HG02588 (cell line): ENCODE results near the gene TAF6L.
A peak's percentile ranks its signal among the peaks of the same experiment; 100 is the strongest.
"Not testable (repeated sequence)": the region's sequence is repeated elsewhere in the genome, so short reads cannot be mapped to it uniquely, and the experiment has no call there.

Experiments used
- ATAC-seq: cut with Tn5 transposase; IDR thresholded peaks from one replicate; pipeline ENCODE4 v1.9.1; 2021; ENCODE audit warnings: mild to moderate bottlenecking, moderate library complexity; ENCODE audit not compliant: unreplicated experiment

The TAF6L gene

DNA sequence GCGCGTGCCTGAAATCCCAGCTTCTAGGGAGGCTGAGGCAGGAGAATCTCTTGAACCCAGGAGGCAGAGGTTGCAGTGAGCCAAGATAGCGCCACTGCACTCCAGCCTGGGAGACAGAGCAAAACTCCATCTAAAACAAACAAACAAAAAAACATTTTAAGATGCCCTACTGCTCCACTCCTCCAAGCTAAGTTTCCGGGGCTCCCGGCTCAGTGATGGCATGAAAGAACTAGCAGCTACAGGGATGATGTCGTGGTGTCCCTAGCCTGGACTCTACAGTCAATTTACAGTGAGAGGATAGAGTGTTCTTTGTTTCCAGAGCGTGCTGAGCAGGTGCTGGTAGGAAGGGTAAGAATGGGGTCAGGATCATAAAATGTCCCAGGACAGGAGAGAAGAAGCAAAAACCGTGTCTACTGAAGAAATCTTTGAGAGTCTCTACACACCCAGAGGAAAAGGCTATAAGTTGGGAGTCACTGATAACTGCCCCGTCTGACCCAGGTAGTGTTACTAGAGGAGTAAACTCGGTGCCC lies 16.0 kb upstream of the TAF6L start:
- no peak for ATAC-seq

DNA sequence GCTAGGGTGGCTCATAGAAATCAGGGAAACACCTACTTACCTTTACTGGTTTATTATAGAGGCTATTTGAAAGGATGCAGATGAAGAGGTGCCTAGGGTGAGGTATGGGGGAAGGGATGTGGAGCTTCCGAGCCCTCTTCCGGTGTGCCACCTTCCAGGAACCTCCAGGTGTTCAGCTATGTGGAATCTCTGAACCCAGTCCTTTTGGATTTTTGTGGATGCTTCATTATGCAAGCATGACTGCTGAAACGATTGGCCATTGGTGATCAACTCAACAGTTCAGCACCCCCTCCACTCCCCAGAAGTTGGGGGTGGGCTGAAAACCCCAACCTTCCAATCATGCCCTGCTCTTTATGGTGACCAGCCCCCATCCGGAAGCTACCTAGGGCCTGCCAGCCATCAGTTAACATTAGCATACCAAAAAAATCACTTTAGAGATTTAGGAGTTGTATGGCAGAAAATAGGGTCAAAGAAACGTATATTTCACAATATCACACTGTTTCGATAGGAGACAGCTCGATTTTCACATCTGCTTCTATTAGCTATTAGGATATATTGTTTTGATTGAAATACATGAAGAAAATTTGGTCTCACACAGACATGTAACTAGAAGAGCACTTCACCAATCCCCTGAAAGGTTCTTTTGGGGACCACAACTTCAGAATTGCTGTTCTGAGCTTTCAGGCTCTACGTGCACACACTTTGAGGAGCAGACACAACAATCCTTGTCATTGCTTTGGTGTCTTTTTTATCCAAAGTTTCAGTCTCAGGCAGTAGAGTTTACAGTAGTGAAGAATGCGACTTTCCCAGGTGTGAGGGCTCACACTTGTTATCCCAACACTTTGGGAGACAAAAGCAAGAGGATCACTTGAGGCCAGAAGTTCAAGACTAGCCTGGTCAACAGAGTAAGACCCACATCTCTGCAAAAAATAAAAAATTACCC lies 13.1 kb upstream of the TAF6L start:
- no peak for ATAC-seq

GRCh38 chr11:62760867-62761227 lies 10.3 kb upstream of the TAF6L start:
- not testable (repeated sequence) for ATAC-seq

- ATAC-seq = peak; percentile 6
Measured at GRCh38 chr11:62770778-62771143, 435 bp upstream of the TAF6L start.

DNA sequence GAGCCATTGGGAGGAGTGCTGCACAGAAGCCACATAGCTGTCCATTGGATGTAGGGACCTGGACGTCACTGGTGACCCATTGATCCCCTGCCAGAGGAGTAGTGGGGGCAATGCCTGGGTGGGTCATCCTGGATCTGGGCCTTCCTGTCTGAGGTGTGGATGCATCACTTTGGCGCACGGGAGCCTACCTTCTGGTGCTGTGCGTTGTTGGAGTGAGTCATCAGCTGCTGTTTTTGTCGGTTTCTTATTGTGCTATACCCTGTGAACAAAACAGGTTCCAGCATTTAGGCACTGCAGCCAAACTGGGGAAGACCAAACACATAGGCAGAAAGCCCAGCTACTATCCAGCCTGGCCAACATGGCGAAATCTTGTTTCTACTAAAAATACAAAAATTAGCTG lies 3.2 kb downstream of the TAF6L start:
- ATAC-seq = no peak

GRCh38 chr11:62775646-62776045 lies 4.5 kb downstream of the TAF6L start:
- ATAC-seq = no peak

- ATAC-seq = no peak
Measured at GRCh38 chr11:62777389-62777788, 6.2 kb downstream of the TAF6L start.

DNA sequence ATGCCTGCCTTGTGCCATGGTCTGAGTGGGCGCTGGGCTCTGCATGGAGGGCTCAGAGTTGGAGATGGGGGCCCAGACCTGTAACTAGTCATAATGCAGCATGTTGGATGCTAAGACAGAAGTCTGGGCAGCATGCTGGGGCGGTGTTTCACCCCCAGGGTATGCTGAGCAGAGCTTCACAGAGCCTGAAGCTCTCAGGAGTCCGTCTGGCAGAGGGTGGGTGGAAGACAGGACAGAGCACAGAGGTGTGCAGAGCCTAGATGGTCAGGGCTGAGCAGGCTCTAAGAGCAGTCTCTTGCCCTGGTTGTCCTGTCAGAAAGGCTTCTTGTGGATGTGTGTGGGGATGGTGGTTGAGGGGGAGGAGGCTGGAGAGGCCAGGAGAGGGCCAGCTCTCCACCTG lies 7.2 kb downstream of the TAF6L start:
- ATAC-seq = no peak

DNA sequence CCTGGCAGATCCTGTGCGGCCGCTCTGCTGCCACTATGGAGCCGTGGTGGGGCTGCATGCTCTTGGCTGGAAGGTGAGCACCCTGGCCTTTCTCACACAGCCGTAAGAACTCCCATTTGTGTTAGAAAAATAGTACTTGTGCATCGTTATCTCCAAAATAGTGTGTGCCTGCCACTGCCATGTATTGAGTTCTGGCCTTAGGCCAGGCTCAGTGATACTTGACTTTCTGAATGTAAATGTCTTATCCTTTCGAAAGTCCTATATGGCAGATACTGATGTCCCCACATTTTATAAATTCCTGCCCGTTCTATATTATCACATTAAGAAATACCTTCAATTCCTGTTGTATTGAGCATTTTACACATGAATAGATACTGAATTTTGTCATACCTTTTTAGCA lies 11.6 kb downstream of the TAF6L start:
- no peak for ATAC-seq

DNA sequence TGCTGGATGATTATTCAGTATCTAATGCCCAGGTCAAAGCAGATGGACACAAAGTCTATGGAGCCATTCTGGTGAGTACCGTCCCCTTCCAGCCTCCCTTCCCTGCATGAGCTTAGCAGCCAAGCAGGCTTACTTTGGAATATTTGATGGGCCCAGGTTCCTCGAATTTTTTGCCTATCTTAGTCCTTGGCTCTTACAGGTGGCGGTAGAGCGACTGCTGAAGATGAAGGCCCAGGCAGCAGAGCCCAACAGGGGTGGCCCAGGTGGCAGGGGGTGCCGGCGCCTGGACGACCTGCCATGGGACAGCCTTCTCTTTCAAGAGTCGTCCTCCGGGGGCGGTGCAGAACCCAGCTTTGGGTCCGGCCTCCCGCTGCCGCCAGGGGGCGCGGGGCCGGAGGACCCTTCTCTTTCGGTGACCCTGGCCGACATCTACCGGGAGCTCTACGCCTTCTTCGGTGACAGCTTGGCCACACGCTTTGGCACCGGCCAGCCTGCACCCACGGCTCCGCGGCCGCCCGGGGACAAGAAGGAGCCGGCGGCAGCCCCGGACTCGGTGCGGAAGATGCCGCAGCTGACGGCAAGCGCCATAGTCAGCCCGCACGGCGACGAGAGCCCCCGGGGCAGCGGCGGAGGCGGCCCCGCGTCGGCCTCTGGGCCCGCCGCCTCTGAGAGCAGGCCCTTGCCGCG lies 15.3 kb downstream of the TAF6L start:
- peak; percentile 60 for ATAC-seq

GRCh38 chr11:62787005-62787759 lies 16.0 kb downstream of the TAF6L start, which contains the start of gene TMEM179B:
TMEM179B (plus strand) TSS chr11:62787402; CDS start chr11:62787432, 30 bp downstream.
- peak; percentile 57 for ATAC-seq

- ATAC-seq = no peak
Measured at GRCh38 chr11:62788991-62789390, 17.8 kb downstream of the TAF6L start.

DNA sequence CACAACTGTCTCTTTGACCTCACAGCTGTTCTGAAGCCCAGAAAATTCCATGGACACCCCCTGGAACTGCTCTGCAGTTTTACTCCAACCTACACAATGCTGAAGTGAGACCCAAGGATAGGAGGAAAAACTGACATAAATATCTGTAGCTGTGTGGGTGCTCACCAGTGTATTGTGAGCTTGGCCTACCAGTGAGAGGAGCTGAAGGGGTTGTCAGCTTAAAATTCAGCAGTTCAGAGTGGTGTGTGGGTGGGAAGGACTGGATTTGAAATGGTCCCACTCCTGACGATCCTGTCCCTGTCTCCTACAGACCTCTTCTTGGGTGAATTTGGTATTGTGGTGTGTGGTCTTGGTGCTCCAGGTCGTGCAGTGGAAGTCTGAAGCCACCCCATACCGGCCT lies 18.4 kb downstream of the TAF6L start:
- no peak for ATAC-seq

DNA sequence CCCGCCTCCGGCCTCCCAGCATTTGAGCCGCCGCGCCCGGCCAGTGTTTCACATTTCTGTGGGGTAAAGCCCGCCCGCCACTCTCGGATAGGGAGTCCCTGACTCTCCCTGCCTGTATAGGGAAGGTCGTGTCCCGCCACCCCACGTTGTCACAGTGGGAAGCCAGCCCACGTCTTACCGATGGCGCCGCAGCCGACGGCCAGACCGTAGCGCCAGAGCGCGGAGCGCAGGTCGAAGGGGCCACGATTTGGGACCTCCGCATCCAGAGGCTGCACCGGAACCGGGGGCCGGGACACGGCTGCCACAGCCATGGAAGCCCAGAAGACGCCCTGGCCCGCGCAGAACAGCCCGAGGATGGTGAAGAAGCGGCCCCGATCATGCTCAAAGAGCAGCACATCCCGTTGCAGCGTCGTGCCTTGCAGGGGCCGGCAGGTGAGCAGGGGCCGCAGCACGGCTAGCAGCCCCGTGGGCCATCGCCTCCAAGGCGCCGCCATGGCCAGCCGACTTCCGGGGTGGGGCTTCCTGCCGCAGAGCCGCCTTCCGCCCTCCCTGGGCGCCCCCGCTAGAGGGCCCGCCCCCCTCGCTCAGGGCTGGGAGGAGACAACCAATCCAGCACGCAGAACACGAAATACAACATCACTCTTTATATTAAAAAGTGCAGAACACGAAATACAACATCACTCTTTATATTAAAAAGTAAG lies 20.5 kb downstream of the TAF6L start, which contains the start of gene TMEM223:
Gene TMEM223 (minus strand): TSS at position 506 of the 701 bp plus-strand sequence. CDS start 12 bp downstream, at position 494.
- ATAC-seq = peak; percentile 62

- ATAC-seq = no peak
Measured at GRCh38 chr11:62792202-62792575, 21.0 kb downstream of the TAF6L start.

DNA sequence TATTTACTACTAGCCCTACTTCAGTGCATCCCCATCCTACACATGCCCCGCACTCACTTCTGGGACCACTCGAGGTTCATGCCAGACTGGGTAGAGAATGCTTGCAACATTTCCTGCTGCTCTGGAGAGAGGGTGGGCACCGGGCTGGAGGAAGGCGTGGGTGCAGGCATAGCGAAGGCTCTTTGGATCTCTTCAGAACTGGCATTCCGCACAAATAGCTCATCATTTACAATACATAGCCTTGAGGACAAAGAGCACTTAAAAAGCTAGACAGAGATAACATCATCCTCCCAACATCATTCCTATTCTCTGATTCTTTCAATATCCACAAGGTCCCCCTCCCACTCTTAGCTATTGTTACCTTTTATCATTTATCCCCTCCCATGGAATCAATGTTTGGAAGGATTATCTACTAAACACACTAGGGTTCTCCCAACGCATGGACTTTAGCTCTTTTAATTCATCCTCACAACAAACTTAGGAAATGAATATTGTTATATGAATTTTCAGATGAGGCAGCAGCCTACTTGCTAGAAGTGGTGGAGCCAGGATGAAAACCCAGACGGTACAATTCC lies 23.1 kb downstream of the TAF6L start:
- no peak for ATAC-seq

GRCh38 chr11:62796281-62796680 lies 25.1 kb downstream of the TAF6L start:
- ATAC-seq = no peak

DNA sequence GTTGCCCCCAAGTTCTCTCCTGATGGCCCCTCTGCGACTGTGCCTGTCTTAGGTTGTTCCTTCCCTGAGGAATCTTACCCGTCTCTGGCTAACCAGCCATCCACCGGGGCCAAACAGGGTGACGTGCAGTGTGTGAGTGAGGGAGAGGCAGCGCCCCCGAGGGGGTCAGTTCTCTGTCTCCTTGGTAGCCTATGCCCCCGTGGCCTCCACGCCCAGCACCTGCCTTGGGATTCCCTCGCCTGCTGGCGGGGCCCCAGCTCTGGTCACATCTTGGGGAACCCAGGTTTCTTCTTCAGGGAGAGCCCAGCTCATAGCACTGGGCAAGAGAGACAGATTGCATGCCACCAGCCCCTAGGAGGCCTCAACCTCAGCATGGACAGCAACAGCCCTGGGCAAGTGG lies 28.3 kb downstream of the TAF6L start:
- ATAC-seq = no peak

DNA sequence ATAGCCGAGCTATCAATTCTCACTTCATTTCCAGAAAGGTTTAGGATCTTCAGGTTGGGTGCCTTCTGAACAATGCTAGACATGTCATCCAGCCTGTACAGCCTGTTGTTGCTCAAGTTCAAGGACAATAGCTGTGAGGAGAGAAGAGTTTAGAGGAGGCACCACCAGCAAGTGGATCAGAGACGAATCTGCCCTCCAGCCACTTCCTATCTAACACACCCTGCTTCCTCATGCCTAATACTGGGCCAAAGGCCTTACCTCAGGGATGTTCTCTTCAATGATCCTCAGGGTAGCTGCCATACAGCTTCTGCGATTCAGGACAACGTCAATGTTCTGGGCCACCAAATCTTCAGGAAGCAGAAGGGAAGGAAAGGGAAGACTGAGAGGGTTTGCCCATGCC lies 29.9 kb downstream of the TAF6L start:
- no peak for ATAC-seq
